HFF-Myc (cell line): ENCODE data around the gene FNDC3B.
A peak's percentile ranks its signal among the peaks of the same experiment; 100 is the strongest.

Experiments
- DNase-seq: peaks from one replicate; pipeline ENCODE4 v3.0.0-alpha.2; 2011; ENCODE audit warnings: low read depth; ENCODE audit errors: extremely low read depth
- H3K4me3 ChIP-seq: replicated peaks from 2 replicates; pipeline ENCODE4 v1.5.1; 2011; ENCODE audit warnings: low read depth, mild to moderate bottlenecking, control low read depth, low read length
- TF ChIP-seq, protein P1 (sequence below): IDR thresholded peaks from 2 replicates; pipeline ENCODE4 v1.5.1; 2012; ENCODE audit warnings: mild to moderate bottlenecking, low read depth, low read length, control low read depth; ENCODE audit errors: missing control alignments

The FNDC3B gene

DNA sequence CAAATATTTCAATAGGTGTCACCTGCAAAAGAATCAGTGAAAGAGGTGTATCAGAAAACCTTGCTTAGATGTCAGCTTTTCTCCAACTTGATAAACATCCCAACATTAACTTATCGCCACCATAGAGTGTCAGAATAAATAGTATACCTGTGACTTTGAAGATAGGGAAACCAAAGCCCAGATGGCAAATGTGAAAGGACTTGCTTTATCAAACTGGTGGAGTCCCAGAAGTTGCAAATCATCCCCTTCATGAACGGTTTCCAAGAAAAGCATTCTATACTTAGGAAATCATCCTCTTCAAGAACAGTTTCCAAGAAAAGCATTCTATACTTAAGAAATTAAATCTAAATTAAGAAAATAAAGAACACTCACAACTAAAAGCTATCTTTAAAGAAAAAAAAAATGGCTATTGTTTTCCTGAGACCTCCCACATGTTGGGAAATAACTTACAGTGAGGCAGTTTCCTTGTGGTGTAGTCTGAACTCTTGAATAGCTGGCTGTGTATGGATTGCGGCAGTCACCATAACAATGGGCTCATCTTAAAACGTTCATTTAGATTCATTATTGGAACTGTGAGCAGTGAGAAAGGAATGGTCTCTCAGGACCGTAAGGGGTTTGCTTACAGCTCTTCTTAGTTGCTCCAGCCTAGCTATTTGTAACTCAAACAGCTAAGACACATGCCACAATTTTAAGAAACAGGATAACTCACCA is 352.4 kb downstream of the FNDC3B start:
- H3K4me3 ChIP-seq, result no peak overlapping the region
- TF ChIP-seq, protein P1, sequence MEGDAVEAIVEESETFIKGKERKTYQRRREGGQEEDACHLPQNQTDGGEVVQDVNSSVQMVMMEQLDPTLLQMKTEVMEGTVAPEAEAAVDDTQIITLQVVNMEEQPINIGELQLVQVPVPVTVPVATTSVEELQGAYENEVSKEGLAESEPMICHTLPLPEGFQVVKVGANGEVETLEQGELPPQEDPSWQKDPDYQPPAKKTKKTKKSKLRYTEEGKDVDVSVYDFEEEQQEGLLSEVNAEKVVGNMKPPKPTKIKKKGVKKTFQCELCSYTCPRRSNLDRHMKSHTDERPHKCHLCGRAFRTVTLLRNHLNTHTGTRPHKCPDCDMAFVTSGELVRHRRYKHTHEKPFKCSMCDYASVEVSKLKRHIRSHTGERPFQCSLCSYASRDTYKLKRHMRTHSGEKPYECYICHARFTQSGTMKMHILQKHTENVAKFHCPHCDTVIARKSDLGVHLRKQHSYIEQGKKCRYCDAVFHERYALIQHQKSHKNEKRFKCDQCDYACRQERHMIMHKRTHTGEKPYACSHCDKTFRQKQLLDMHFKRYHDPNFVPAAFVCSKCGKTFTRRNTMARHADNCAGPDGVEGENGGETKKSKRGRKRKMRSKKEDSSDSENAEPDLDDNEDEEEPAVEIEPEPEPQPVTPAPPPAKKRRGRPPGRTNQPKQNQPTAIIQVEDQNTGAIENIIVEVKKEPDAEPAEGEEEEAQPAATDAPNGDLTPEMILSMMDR, result no peak
- DNase-seq, result no peak

- DNase-seq, result no peak
- no peak overlapping the region for H3K4me3 ChIP-seq
- TF ChIP-seq, protein P1, result no peak
Measured at GRCh38 chr3:172394692-172395091, 355.3 kb downstream of the FNDC3B start.

GRCh38 chr3:172396400-172396799 is 357.0 kb downstream of the FNDC3B start:
- H3K4me3 ChIP-seq, result no peak overlapping the region
- TF ChIP-seq, protein P1, result no peak
- DNase-seq, result no peak

DNA sequence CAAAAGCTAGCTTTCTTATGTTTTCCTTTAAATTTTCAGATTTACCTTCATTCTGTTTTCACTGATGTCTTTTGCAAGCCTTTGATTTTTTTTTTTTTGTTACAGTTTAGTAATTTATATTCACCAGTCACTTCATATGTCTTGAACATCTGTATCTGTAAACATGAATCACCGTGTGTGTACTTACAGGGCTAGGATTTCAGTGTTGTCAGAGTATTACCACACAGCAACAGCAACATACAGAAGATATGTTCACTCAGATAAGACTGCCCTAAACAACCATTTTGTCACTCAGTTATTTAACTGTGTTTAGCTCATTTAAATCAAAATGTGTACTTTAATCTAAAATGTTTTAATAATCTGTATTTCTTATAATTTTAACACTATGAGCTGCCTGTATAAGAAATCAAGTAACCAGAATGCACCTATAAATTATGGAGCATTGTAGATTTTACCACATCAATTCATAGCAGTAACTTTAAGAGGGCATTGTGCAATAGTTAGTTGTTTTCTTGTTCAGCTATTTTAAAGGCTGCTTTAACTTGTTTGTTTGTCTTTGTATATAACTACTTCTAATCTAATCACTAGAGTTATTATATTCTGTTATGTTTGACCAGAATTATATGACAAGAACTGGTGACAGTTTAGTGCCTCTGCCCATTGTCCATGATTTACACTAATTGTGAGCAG is 358.5 kb downstream of the FNDC3B start:
- TF ChIP-seq, protein P1, result no peak
- no peak overlapping the region for H3K4me3 ChIP-seq
- DNase-seq, result peak; percentile 1

DNA sequence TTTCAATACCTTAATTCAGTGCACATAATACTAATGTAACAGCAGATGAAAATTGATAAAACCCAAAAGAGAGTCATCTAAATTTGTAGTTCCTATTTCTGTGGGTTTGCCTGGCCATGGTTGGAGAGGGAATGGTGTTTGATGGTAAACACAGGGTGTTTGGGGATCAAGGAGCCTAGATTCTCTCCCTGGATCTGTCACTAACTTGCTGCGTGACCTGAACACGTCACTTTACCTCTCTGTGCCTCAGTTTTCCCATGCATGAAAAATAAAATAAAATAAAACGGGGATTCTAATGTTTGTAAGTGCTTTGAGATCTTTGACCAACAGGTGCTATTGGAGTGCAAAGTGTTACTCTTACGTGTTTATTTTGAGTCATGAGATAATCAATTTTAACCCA is 359.1 kb downstream of the FNDC3B start:
- TF ChIP-seq, protein P1, result no peak
- H3K4me3 ChIP-seq, result no peak overlapping the region
- no peak for DNase-seq

DNA sequence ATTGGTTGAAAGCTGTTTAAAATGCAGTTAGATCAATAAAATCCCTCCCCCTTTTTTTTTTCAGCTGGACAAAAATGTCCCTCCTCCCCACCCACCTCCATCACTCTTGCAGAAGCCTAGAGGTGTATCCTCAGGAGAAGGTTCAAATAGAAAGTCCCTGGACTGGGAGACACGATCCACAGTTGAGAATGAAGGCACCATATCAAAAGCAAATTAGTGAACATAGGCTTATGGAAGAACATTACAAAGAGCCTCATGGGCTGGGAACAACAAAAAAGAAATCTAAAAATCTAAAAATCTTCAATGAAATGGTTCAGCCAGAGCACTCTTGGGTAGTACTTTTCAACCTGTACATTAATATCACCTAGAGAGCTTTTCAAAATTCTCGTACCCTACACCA is 362.7 kb downstream of the FNDC3B start:
- no peak overlapping the region for H3K4me3 ChIP-seq
- TF ChIP-seq, protein P1, result no peak
- DNase-seq, result no peak
